ENCODE data around the gene TPM4. TPM values are rescaled to one million over a fixed set of nuclear protein-coding genes. Genes with fewer than 3 reads are reported as not detected.

Gene TPM4
- total and polyA plus RNA-seq, 7 experiments from 2014 or later = 28.2 to 435 (median 66.8) TPM

DNA sequence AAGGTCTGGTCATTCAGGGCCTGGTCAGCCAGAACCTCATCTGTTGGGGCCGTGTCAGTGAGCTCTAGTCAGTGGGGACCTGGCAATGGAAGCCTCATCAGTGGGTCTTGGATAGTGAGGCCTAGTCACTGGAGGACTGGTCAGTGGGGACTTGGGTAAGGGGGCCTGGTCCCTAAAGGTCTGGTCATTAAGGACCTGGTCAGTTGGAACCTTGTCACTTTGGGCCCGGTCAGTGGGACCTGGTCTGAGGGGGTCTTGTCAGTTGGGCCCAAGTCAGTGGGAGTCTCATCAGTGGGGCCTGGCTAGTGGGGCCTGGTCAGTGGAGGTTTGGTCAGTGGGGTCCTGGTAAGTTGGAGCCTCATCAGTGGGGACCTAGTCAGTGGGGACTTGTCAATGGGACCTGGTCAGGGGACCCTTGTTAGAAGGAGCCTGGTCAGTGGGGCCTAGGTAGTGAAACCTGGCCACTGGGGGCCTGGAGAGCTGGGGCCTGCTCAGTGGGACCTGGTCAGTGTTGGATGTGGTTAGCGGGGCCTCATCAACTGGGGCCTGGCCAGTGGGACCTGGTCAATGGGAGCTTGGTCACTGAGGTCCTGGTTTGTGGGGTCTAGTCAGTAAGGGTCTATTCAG, 43.7 kb upstream of the TPM4 start:
- no peak for ATAC-seq
- Mint-ChIP-seq H3K27ac (no peak overlapping the region), H3K4me1 (peaks cover 0 to 2% (median 0%) of the 10 kb centered on the region in 7 donors), H3K27me3 (no peaks in the 10 kb centered on the region), H3K4me3 (no peak overlapping the region), H3K9me3 (no peaks in the 10 kb centered on the region), H3K36me3 (no peaks in the 10 kb centered on the region)
- intact Hi-C loops (cut with micrococcal nuclease) = no loop called here
- no peak for DNase-seq
- ChIA-PET CTCF (interaction anchor here (0.7 kb wide), 1 partner anchor 21 kb away, joined by 3 read pairs; no protein-coding TSS in a partner anchor), POLR2A (no interaction called here)
- no peaks in the 10 kb centered on the region for H3K9me3 ChIP-seq (ENCODE audit: control insufficient read depth in 2 of 3, low read length in 3 of 3)
- H3K27ac ChIP-seq (ENCODE audit: low read depth, low read length) = no peak overlapping the region
- H3K4me1 ChIP-seq (ENCODE audit: control insufficient read depth in 2 of 2, insufficient read depth in 2 of 2, low read length in 2 of 2) = no peaks in the 10 kb centered on the region
- H3K27me3 ChIP-seq (ENCODE audit: control insufficient read depth in 2 of 2, insufficient read depth in 2 of 2, low read length in 2 of 2) = no peaks in the 10 kb centered on the region
- no peaks in the 10 kb centered on the region for H3K36me3 ChIP-seq (ENCODE audit: control insufficient read depth in 2 of 3, insufficient read depth in 3 of 3, low read length in 3 of 3)
- no peak overlapping the region for H3K4me3 ChIP-seq (ENCODE audit: low read length)

DNA sequence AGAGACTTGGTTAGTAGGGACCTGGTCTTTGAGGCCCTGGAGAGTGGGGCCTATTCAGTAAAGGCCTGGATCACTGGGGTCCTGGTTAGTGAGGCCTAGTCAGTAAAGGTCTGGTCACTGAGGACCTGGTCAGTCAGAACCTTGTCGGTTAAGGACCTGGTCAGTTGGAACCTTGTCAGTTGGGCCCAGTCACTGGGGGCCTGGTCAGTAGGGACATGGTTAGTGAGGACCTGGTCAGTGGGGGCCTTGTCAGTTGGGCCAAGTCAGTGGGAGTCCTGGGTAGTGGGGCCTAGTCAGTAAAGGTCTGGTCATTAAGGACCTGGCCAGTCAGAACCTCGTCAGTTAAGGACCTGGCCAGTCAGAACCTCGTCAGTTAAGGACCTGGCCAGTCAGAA, 43.2 kb upstream of the TPM4 start:
- Mint-ChIP-seq H3K27ac (no peak overlapping the region), H3K4me3 (no peak overlapping the region), H3K9me3 (no peaks in the 10 kb centered on the region), H3K27me3 (no peaks in the 10 kb centered on the region), H3K4me1 (peaks cover 0 to 2% (median 0%) of the 10 kb centered on the region in 7 donors), H3K36me3 (no peaks in the 10 kb centered on the region)
- H3K36me3 ChIP-seq (ENCODE audit: control insufficient read depth in 2 of 3, insufficient read depth in 3 of 3, low read length in 3 of 3) = no peaks in the 10 kb centered on the region
- H3K9me3 ChIP-seq (ENCODE audit: control insufficient read depth in 2 of 3, low read length in 3 of 3) = no peaks in the 10 kb centered on the region
- H3K4me3 ChIP-seq (ENCODE audit: low read length) = no peak overlapping the region
- no peaks in the 10 kb centered on the region for H3K27me3 ChIP-seq (ENCODE audit: control insufficient read depth in 2 of 2, insufficient read depth in 2 of 2, low read length in 2 of 2)
- no peak for ATAC-seq
- no peak for DNase-seq
- no peak overlapping the region for H3K27ac ChIP-seq (ENCODE audit: low read depth, low read length)
- intact Hi-C loops (cut with micrococcal nuclease) = no loop called here
- H3K4me1 ChIP-seq (ENCODE audit: control insufficient read depth in 2 of 2, insufficient read depth in 2 of 2, low read length in 2 of 2) = no peaks in the 10 kb centered on the region
- ChIA-PET CTCF (no interaction called here), POLR2A (interaction anchor here (0.6 kb wide), 1 partner anchor 215 kb away, joined by 3 read pairs; no protein-coding TSS in a partner anchor)

DNA sequence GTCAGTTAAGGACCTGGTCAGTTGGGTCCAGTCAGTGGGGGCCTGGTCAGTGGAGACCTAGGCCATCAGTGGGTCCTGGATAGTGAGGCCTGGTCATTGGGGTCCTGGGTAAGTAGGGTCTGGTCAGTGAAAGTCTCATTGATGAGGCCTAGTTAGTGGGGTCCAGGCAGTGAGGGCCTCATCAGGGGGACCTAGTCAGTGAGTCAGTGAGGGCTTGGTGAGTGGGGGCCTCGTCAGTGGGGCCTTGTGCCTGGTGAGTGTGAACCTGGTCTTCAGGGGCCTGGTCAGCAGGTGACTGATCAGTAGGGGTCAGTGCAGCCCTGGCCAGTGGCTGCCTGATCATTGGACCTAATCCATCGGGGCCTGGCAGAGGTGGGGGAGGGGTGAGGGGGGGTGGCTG, 42.6 kb upstream of the TPM4 start:
- Mint-ChIP-seq H3K4me1 (peaks cover 0 to 2% (median 0%) of the 10 kb centered on the region in 7 donors), H3K27ac (no peak overlapping the region), H3K9me3 (no peaks in the 10 kb centered on the region), H3K4me3 (no peak overlapping the region), H3K36me3 (no peaks in the 10 kb centered on the region), H3K27me3 (no peaks in the 10 kb centered on the region)
- Histone ChIP-seq H3K4me3 (ENCODE audit: low read length) (no peak overlapping the region), H3K9me3 (ENCODE audit: control insufficient read depth in 2 of 3, low read length in 3 of 3) (no peaks in the 10 kb centered on the region), H3K27ac (ENCODE audit: low read depth, low read length) (no peak overlapping the region), H3K36me3 (ENCODE audit: control insufficient read depth in 2 of 3, insufficient read depth in 3 of 3, low read length in 3 of 3) (no peaks in the 10 kb centered on the region), H3K27me3 (ENCODE audit: control insufficient read depth in 2 of 2, insufficient read depth in 2 of 2, low read length in 2 of 2) (no peaks in the 10 kb centered on the region), H3K4me1 (ENCODE audit: control insufficient read depth in 2 of 2, insufficient read depth in 2 of 2, low read length in 2 of 2) (no peaks in the 10 kb centered on the region)
- POLR2A ChIA-PET = interaction anchor here (0.6 kb wide), 1 partner anchor 214 kb away, joined by 3 read pairs; no protein-coding TSS in a partner anchor
- DNase-seq (no peak), ATAC-seq (no peak)
- CTCF ChIA-PET = no interaction called here
- intact Hi-C loops (cut with micrococcal nuclease) = no loop called here

GRCh38 chr19:16034180-16034579, 42.1 kb upstream of the TPM4 start:
- Histone ChIP-seq H3K4me3 (ENCODE audit: low read length) (no peak overlapping the region), H3K36me3 (ENCODE audit: control insufficient read depth in 2 of 3, insufficient read depth in 3 of 3, low read length in 3 of 3) (no peaks in the 10 kb centered on the region), H3K27ac (ENCODE audit: low read depth, low read length) (no peak overlapping the region), H3K4me1 (ENCODE audit: control insufficient read depth in 2 of 2, insufficient read depth in 2 of 2, low read length in 2 of 2) (no peaks in the 10 kb centered on the region), H3K9me3 (ENCODE audit: control insufficient read depth in 2 of 3, low read length in 3 of 3) (no peaks in the 10 kb centered on the region), H3K27me3 (ENCODE audit: control insufficient read depth in 2 of 2, insufficient read depth in 2 of 2, low read length in 2 of 2) (no peaks in the 10 kb centered on the region)
- Mint-ChIP-seq H3K36me3 (no peaks in the 10 kb centered on the region), H3K27me3 (no peaks in the 10 kb centered on the region), H3K4me3 (no peak overlapping the region), H3K9me3 (no peaks in the 10 kb centered on the region), H3K4me1 (peaks cover 0 to 2% (median 0%) of the 10 kb centered on the region in 7 donors), H3K27ac (no peak overlapping the region)
- intact Hi-C loops (cut with micrococcal nuclease) = no loop called here
- CTCF ChIA-PET = no interaction called here
- ATAC-seq (no peak), DNase-seq (no peak)
- POLR2A ChIA-PET = no interaction called here

GRCh38 chr19:16034958-16035560, 41.2 kb upstream of the TPM4 start:
- Histone ChIP-seq H3K4me3 (ENCODE audit: low read length) (no peak overlapping the region), H3K36me3 (ENCODE audit: control insufficient read depth in 2 of 3, insufficient read depth in 3 of 3, low read length in 3 of 3) (no peaks in the 10 kb centered on the region), H3K9me3 (ENCODE audit: control insufficient read depth in 2 of 3, low read length in 3 of 3) (no peaks in the 10 kb centered on the region), H3K27ac (ENCODE audit: low read depth, low read length) (no peak overlapping the region), H3K4me1 (ENCODE audit: control insufficient read depth in 2 of 2, insufficient read depth in 2 of 2, low read length in 2 of 2) (no peaks in the 10 kb centered on the region), H3K27me3 (ENCODE audit: control insufficient read depth in 2 of 2, insufficient read depth in 2 of 2, low read length in 2 of 2) (no peaks in the 10 kb centered on the region)
- Mint-ChIP-seq H3K27ac (no peak overlapping the region), H3K4me1 (peaks cover 0 to 1% (median under 1%) of the 10 kb centered on the region in 7 donors), H3K36me3 (no peaks in the 10 kb centered on the region), H3K4me3 (no peak overlapping the region), H3K9me3 (no peaks in the 10 kb centered on the region), H3K27me3 (no peaks in the 10 kb centered on the region)
- ChIA-PET CTCF (no interaction called here), POLR2A (no interaction called here)
- no peak for ATAC-seq
- no peak for DNase-seq
- intact Hi-C loops (cut with micrococcal nuclease) = no loop called here

GRCh38 chr19:16035601-16036297, 40.5 kb upstream of the TPM4 start:
- intact Hi-C loops (cut with micrococcal nuclease) = no loop called here
- Histone ChIP-seq H3K27ac (ENCODE audit: low read depth, low read length) (no peak overlapping the region), H3K4me1 (ENCODE audit: control insufficient read depth in 2 of 2, insufficient read depth in 2 of 2, low read length in 2 of 2) (no peaks in the 10 kb centered on the region), H3K36me3 (ENCODE audit: control insufficient read depth in 2 of 3, insufficient read depth in 3 of 3, low read length in 3 of 3) (no peaks in the 10 kb centered on the region), H3K27me3 (ENCODE audit: control insufficient read depth in 2 of 2, insufficient read depth in 2 of 2, low read length in 2 of 2) (no peaks in the 10 kb centered on the region), H3K9me3 (ENCODE audit: control insufficient read depth in 2 of 3, low read length in 3 of 3) (no peaks in the 10 kb centered on the region), H3K4me3 (ENCODE audit: low read length) (no peak overlapping the region)
- CTCF ChIA-PET = no interaction called here
- Mint-ChIP-seq H3K36me3 (no peaks in the 10 kb centered on the region), H3K4me1 (peaks cover 0 to 8% (median 7%) of the 10 kb centered on the region in 7 donors), H3K27me3 (peaks cover 0 to 4% (median 0%) of the 10 kb centered on the region in 5 donors), H3K9me3 (peaks cover 0 to 2% (median 0%) of the 10 kb centered on the region in 11 donors), H3K4me3 (no peak overlapping the region), H3K27ac (no peak overlapping the region)
- DNase-seq = no peak
- no peak for ATAC-seq
- POLR2A ChIA-PET = no interaction called here

All from naive thymus-derived CD4-positive, alpha-beta T cell (primary cell).